HEK293 (cell line): Measurements from ENCODE around the gene SEMA6A.

Experiments
- BCL6B ChIP-seq: fragments of 450-650 bp; formaldehyde crosslinking; IDR thresholded peaks from 2 replicates; pipeline ENCODE4 v1.5.1; 2017; ENCODE audit warnings: missing biosample characterization, missing genetic modification characterization
- GLI2 ChIP-seq: fragments of 450-650 bp; formaldehyde crosslinking; IDR thresholded peaks from 2 replicates; pipeline ENCODE4; 2017; ENCODE audit warnings: missing biosample characterization, missing genetic modification characterization, low read depth, borderline replicate concordance
- GLIS2 ChIP-seq: fragments of 450-650 bp; formaldehyde crosslinking; IDR thresholded peaks from 2 replicates; pipeline ENCODE4 v1.5.1; 2016; ENCODE audit warnings: missing biosample characterization, missing genetic modification characterization
- HOXD13 ChIP-seq: sonication (generic); formaldehyde crosslinking; IDR thresholded peaks from 2 replicates; pipeline ENCODE4 v1.8.0; 2022; ENCODE audit warnings: missing genetic modification reagents, borderline replicate concordance
- IKZF3 ChIP-seq: fragments of 450-650 bp; IDR thresholded peaks from 2 replicates; pipeline ENCODE4 v1.5.0; 2018; ENCODE audit warnings: missing biosample characterization, mild to moderate bottlenecking, missing genetic modification characterization, moderate library complexity
- KLF17 ChIP-seq: fragments of 450-650 bp; formaldehyde crosslinking; IDR thresholded peaks from 2 replicates; pipeline ENCODE4 v1.5.1; 2016; ENCODE audit warnings: missing biosample characterization, missing genetic modification characterization
- KLF7 ChIP-seq: fragments of 450-650 bp; formaldehyde crosslinking; IDR thresholded peaks from 2 replicates; pipeline ENCODE4 v1.5.1; 2016; ENCODE audit warnings: missing biosample characterization, missing genetic modification characterization, borderline replicate concordance
- OSR2 ChIP-seq: fragments of 450-650 bp; formaldehyde crosslinking; IDR thresholded peaks from 2 replicates; pipeline ENCODE4 v1.5.1; 2016; ENCODE audit warnings: missing biosample characterization, missing genetic modification characterization
- PRDM2 ChIP-seq: fragments of 450-650 bp; formaldehyde crosslinking; IDR thresholded peaks from 2 replicates; pipeline ENCODE4 v1.5.1; 2016; ENCODE audit warnings: missing biosample characterization, missing genetic modification characterization, borderline replicate concordance
- PRDM4 ChIP-seq: fragments of 450-650 bp; formaldehyde crosslinking; IDR thresholded peaks from 2 replicates; pipeline ENCODE4 v1.5.1; 2017; ENCODE audit warnings: missing biosample characterization, missing genetic modification characterization
- PRDM6 ChIP-seq: fragments of 450-650 bp; formaldehyde crosslinking; IDR thresholded peaks from 2 replicates; pipeline ENCODE4 v1.5.1; 2017; ENCODE audit warnings: missing biosample characterization, missing genetic modification characterization
- YY1 ChIP-seq: fragments of 450-650 bp; formaldehyde crosslinking; IDR thresholded peaks from 2 replicates; pipeline ENCODE4 v1.5.1; 2018; ENCODE audit warnings: missing biosample characterization, missing genetic modification characterization
- ZBTB1 ChIP-seq: fragments of 450-650 bp; formaldehyde crosslinking; IDR thresholded peaks from 2 replicates; pipeline ENCODE4 v1.5.1; 2016; ENCODE audit warnings: missing biosample characterization, missing genetic modification characterization
- ZEB2 ChIP-seq: fragments of 450-650 bp; formaldehyde crosslinking; IDR thresholded peaks from 2 replicates; pipeline ENCODE4 v1.5.1; 2016; ENCODE audit warnings: missing biosample characterization, missing genetic modification characterization
- ZFP3 ChIP-seq: fragments of 450-650 bp; formaldehyde crosslinking; IDR thresholded peaks from 2 replicates; pipeline ENCODE4 v1.5.1; 2016; ENCODE audit warnings: low read depth, missing biosample characterization, missing genetic modification characterization
- ZNF169 ChIP-seq: fragments of 450-650 bp; formaldehyde crosslinking; IDR thresholded peaks from 2 replicates; pipeline ENCODE4 v1.5.1; 2016; ENCODE audit warnings: missing biosample characterization, missing genetic modification characterization
- ZNF311 ChIP-seq: fragments of 450-650 bp; formaldehyde crosslinking; IDR thresholded peaks from 2 replicates; pipeline ENCODE4 v1.5.1; 2017; ENCODE audit warnings: missing biosample characterization, missing genetic modification characterization, borderline replicate concordance
- ZNF350 ChIP-seq: fragments of 450-650 bp; formaldehyde crosslinking; IDR thresholded peaks from 2 replicates; pipeline ENCODE4 v1.5.0; 2017; ENCODE audit warnings: missing biosample characterization, mild to moderate bottlenecking, missing genetic modification characterization
- ZNF37A ChIP-seq: fragments of 450-650 bp; IDR thresholded peaks from 2 replicates; pipeline ENCODE4 v1.5.1; 2018; ENCODE audit warnings: missing biosample characterization, missing genetic modification characterization
- ZNF473 ChIP-seq: fragments of 450-650 bp; formaldehyde crosslinking; IDR thresholded peaks from 2 replicates; pipeline ENCODE4 v1.5.1; 2017; ENCODE audit warnings: missing biosample characterization, missing genetic modification characterization
- ZNF488 ChIP-seq: fragments of 450-650 bp; formaldehyde crosslinking; IDR thresholded peaks from 2 replicates; pipeline ENCODE4 v1.5.1; 2016; ENCODE audit warnings: missing biosample characterization, missing genetic modification characterization
- ZNF510 ChIP-seq: fragments of 450-650 bp; formaldehyde crosslinking; IDR thresholded peaks from 2 replicates; pipeline ENCODE4 v1.5.1; 2018; ENCODE audit warnings: mild to moderate bottlenecking, missing genetic modification characterization, missing biosample characterization; ENCODE audit not compliant: insufficient replicate concordance
- ZNF585B ChIP-seq: fragments of 450-650 bp; formaldehyde crosslinking; IDR thresholded peaks from 2 replicates; pipeline ENCODE4 v1.5.1; 2016; ENCODE audit warnings: missing biosample characterization, missing genetic modification characterization
- ZNF596 ChIP-seq: fragments of 450-650 bp; IDR thresholded peaks from 2 replicates; pipeline ENCODE4 v1.5.0; 2018; ENCODE audit warnings: missing biosample characterization, mild to moderate bottlenecking, missing genetic modification characterization, moderate library complexity
- ZNF629 ChIP-seq: fragments of 450-650 bp; formaldehyde crosslinking; IDR thresholded peaks from 2 replicates; pipeline ENCODE4 v1.5.1; 2017; ENCODE audit warnings: missing biosample characterization, missing genetic modification characterization
- ZNF658 ChIP-seq: fragments of 450-650 bp; formaldehyde crosslinking; IDR thresholded peaks from 2 replicates; pipeline ENCODE4; 2016; ENCODE audit warnings: missing biosample characterization, missing genetic modification characterization

The SEMA6A gene

GRCh38 chr5:116574367-116575325 lies at the start of gene SEMA6A (continued):
- TF ChIP-seq PRDM2 (tag by site-specific recombination) (no peak), ZNF658 (tag by site-specific recombination) (no peak), ZNF311 (tag by site-specific recombination) (no peak), ZNF473 (tag by site-specific recombination) (no peak), PRDM6 (tag by site-specific recombination) (peak; percentile 52; the same call in 1 of the 2 replicates), ZNF596 (tag by site-specific recombination) (peak; percentile 88), BCL6B (tag by site-specific recombination) (no peak), ZFP3 (no peak; the same call in 1 of the 2 replicates), YY1 (peak; percentile 69; the same call in 1 of the 2 replicates), ZNF350 (tag by site-specific recombination) (no peak), ZEB2 (tag by site-specific recombination) (peak; percentile 99), KLF17 (tag by site-specific recombination) (peak; percentile 98), ZNF629 (tag by site-specific recombination) (peak; percentile 90), HOXD13 (CRISPR knock-in tag) (no peak), PRDM4 (peak; percentile 84), OSR2 (peak; percentile 60), ZNF37A (no peak), ZNF510 (no peak), GLI2 (tag by site-specific recombination) (no peak), ZBTB1 (tag by site-specific recombination) (peak; percentile 89; the same call in 1 of the 2 replicates), GLIS2 (peak; percentile 98), ZNF169 (tag by site-specific recombination) (no peak), ZNF488 (tag by site-specific recombination) (no peak), IKZF3 (peak; percentile 93), ZNF585B (no peak), KLF7 (tag by site-specific recombination) (peak; percentile 93)
